ENCODE results near the gene ORC5. TPM values are rescaled to one million over a fixed set of nuclear protein-coding genes. Genes with fewer than 3 reads are reported as not detected.
"Not testable (repeated sequence)": the region's sequence is repeated elsewhere in the genome, so short reads cannot be mapped to it uniquely, and the experiment has no call there.

The ORC5 gene
- total and polyA plus RNA-seq, 7 donors, result 6.1 to 14.3 (median 9.2) TPM

DNA sequence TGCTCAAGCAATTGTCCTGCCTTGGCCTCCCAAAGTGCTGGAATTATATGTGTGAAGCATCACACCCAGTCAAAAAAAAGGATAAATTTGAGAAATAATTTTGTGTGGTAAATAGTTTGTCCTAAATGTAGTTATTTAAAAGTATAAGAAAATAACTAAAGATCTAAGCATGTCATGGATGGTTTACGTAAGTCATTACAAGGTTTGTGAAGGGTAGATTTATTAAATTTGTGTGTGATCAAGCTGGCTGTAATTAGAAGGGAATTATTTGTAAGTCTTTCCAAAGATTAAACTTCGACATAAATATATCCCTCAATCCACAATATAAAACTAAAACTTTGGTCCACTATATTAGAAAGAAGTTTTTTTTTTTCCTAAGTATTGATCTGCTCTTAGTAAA, 28.6 kb downstream of the ORC5 start:
- H3K4me3 ChIP-seq, result no peak overlapping the region
- intact Hi-C loops (cut with DNase I), result no loop called here
- 97 to 100% (median 99%) methylated on average over 2 of the region's 2 CpGs for WGBS, 3 donors

DNA sequence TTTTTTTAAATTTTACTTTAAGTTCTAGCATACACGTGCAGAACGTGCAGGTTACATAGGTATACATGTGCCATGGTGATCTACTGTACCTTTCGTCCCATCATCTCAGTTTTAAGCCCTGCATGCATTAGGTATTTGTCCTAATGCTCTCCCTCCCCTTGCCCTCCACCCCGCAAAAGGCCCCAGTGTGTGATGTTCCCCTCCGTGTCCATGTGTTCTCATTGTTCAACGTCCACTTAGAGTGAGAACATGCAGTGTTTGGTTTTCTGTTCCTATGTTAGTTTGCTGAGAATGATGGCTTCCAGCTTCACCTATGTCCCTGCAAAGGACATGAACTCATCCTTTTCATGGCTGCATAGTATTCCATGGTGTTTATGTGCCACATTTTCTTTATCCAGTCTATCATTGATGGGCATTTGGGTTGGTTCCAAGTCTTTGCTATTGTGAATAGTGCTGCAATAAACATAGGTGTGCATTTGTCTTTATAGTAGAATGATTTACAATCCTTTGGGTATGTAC, 30.2 kb downstream of the ORC5 start:
- H3K9me3 ChIP-seq; intact Hi-C loops (cut with DNase I); ATAC-seq; H3K27me3 ChIP-seq (ENCODE audit: insufficient read depth in 3 of 3, low read length in 2 of 3); H3K27ac ChIP-seq; DNase-seq; H3K4me3 ChIP-seq; H3K4me1 ChIP-seq: not testable (repeated sequence)
- WGBS, 3 donors, result 98% methylated on average over 6 of the region's 6 CpGs
- H3K36me3 ChIP-seq (ENCODE audit: insufficient read depth in 1 of 2, low read depth in 1 of 2), result peaks cover 0 to 11% of the 10 kb centered on the region in 2 donors

More for the DNA sequence above, 28.6 kb downstream of the ORC5 start:
- ATAC-seq (no peak), DNase-seq (no peak)
- TF ChIP-seq, protein P1, sequence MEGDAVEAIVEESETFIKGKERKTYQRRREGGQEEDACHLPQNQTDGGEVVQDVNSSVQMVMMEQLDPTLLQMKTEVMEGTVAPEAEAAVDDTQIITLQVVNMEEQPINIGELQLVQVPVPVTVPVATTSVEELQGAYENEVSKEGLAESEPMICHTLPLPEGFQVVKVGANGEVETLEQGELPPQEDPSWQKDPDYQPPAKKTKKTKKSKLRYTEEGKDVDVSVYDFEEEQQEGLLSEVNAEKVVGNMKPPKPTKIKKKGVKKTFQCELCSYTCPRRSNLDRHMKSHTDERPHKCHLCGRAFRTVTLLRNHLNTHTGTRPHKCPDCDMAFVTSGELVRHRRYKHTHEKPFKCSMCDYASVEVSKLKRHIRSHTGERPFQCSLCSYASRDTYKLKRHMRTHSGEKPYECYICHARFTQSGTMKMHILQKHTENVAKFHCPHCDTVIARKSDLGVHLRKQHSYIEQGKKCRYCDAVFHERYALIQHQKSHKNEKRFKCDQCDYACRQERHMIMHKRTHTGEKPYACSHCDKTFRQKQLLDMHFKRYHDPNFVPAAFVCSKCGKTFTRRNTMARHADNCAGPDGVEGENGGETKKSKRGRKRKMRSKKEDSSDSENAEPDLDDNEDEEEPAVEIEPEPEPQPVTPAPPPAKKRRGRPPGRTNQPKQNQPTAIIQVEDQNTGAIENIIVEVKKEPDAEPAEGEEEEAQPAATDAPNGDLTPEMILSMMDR (IDR thresholded peaks at IDR 0.05), result no peak
- Histone ChIP-seq H3K27ac (no peak overlapping the region), H3K36me3 (ENCODE audit: insufficient read depth in 1 of 2, low read depth in 1 of 2) (peaks cover 2 to 27% of the 10 kb centered on the region in 2 donors), H3K9me3 (no peaks in the 10 kb centered on the region), H3K4me1 (no peaks in the 10 kb centered on the region), H3K27me3 (ENCODE audit: insufficient read depth in 3 of 3, low read length in 2 of 3) (no peaks in the 10 kb centered on the region)

DNA sequence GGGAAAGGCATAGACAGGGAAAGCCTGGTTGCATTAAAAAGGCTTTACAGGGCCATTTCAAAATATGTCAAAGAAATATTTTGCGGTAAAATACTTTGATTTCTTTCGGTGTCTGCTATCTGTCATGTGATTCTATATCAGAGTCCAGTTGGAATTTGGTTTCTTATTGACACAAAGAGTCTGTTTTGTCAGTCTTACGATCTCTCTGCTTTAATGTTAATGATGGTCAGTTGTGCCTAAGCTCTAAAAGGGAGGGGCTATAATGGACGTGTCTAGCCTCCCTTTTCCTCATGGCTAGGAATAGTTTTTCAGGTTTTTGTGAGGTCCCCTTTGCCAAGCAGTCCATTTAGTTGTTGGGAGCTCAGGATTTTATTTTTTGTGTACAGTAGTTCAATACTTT, 31.5 kb downstream of the ORC5 start:
- Histone ChIP-seq H3K4me3 (no peak overlapping the region), H3K36me3 (ENCODE audit: insufficient read depth in 1 of 2, low read depth in 1 of 2) (peaks cover 0 to 4% of the 10 kb centered on the region in 2 donors), H3K27ac (no peak overlapping the region), H3K9me3 (no peaks in the 10 kb centered on the region), H3K27me3 (ENCODE audit: insufficient read depth in 3 of 3, low read length in 2 of 3) (no peaks in the 10 kb centered on the region), H3K4me1 (no peaks in the 10 kb centered on the region)
- intact Hi-C loops (cut with DNase I), result no loop called here
- TF ChIP-seq, protein P1 (IDR thresholded peaks at IDR 0.05), result no peak
- ATAC-seq, result no peak
- DNase-seq, result no peak
- WGBS, 3 donors, result 81 to 84% (median 82%) methylated on average over 4 of the region's 4 CpGs

DNA sequence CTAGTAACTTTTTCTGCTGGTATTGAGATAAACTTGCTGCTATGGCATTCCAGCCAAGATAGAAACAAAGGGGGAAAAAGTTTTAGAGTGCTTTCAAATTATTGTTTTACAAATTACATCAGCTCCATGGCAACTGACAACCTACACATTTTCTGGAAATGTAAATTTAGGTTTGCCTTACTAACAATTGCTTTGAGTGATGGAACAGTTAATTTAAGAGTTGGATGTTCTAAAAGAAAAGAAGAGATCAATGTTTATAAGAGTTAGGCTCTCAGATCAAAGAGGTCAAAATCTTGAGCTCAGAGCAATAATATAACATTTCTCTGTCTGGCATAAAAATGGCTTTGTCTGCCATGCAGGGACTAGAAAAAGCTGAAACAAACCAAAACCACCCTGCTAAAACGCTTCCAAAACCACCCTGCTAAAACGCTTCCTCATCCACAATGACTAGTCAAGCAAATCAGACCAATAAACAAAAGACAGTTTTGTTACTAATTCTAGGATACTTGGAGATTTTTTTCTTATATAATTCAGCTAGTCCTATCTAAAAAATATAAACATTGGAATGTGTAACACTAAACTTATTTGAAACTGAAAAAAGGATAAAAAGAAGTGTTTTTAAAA, 32.3 kb downstream of the ORC5 start:
- ATAC-seq (no peak), DNase-seq (no peak)
- TF ChIP-seq, protein P1 (IDR thresholded peaks at IDR 0.05), result no peak
- no peak overlapping the region for H3K4me3 ChIP-seq
- peaks cover 0 to 8% of the 10 kb centered on the region in 2 donors for H3K36me3 ChIP-seq (ENCODE audit: insufficient read depth in 1 of 2, low read depth in 1 of 2)
- no peaks in the 10 kb centered on the region for H3K9me3 ChIP-seq
- no peaks in the 10 kb centered on the region for H3K4me1 ChIP-seq
- 72 to 90% (median 80%) methylated on average over 2 of the region's 2 CpGs for WGBS, 3 donors
- no peak overlapping the region for H3K27ac ChIP-seq
- H3K27me3 ChIP-seq (ENCODE audit: insufficient read depth in 3 of 3, low read length in 2 of 3), result no peaks in the 10 kb centered on the region
- intact Hi-C loops (cut with DNase I), result no loop called here

DNA sequence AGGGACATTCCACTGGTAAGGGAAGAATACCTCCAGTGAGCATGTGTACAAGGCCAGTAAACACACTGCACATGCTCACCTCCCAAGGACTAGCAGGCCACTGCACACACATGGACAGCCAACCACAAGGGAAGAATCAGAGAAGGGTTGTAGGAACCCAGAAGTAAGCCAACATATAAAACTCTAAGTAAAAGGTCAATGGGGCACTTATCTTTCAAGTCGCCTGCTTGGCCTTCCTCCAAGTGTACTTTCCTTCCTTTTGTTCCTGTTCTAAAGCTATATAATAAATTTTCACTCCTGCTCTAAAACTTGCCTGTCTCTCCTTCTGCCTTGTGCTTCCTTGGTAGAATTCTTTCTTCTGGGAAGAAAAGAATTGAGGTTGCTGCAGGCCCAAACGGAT, 33.0 kb downstream of the ORC5 start:
- Histone ChIP-seq H3K27ac (no peak overlapping the region), H3K4me1 (no peaks in the 10 kb centered on the region), H3K36me3 (ENCODE audit: insufficient read depth in 1 of 2, low read depth in 1 of 2) (peaks cover 0 to 8% of the 10 kb centered on the region in 2 donors), H3K4me3 (no peak overlapping the region), H3K9me3 (no peaks in the 10 kb centered on the region), H3K27me3 (ENCODE audit: insufficient read depth in 3 of 3, low read length in 2 of 3) (no peaks in the 10 kb centered on the region)
- TF ChIP-seq, protein P1 (IDR thresholded peaks at IDR 0.05), result no peak
- WGBS, 3 donors, result 76 to 89% (median 83%) methylated on average over 2 of the region's 2 CpGs
- ATAC-seq (no peak), DNase-seq (no peak)
- intact Hi-C loops (cut with DNase I), result no loop called here

Measured in psoas muscle (tissue), 8 donors.